HepG2 (cell line): ENCODE measurements around the gene BMP6. TPM values are rescaled to one million over a fixed set of nuclear protein-coding genes. Genes with fewer than 3 reads are reported as not detected.

Experiments used
- AHR ChIP-seq: IDR thresholded peaks from 2 replicates; pipeline ENCODE4 v1.6.1; 2018; ENCODE audit warnings: missing genetic modification reagents, missing compliant biosample characterization
- CCDC6 ChIP-seq: sonication (generic); formaldehyde crosslinking; IDR thresholded peaks from 2 replicates; pipeline ENCODE4 v1.8.1; 2022; ENCODE audit warnings: mild to moderate bottlenecking, missing genetic modification reagents, moderate library complexity
- CENPX ChIP-seq: sonication (generic); formaldehyde crosslinking; IDR thresholded peaks from 2 replicates; pipeline ENCODE4 v1.9.0; 2021; ENCODE audit warnings: mild to moderate bottlenecking, missing genetic modification reagents, moderate library complexity
- FOSL2 ChIP-seq: sonication (generic); formaldehyde crosslinking; IDR thresholded peaks from 2 replicates; pipeline ENCODE4 v1.4.0; 2020; ENCODE audit warnings: missing genetic modification reagents
- HINFP ChIP-seq: sonication (generic); formaldehyde crosslinking; IDR thresholded peaks from 2 replicates; pipeline ENCODE4 v1.4.0; 2020; ENCODE audit warnings: low read depth, mild to moderate bottlenecking, missing genetic modification reagents
- LRRFIP1 ChIP-seq: sonication (generic); formaldehyde crosslinking; conservative IDR thresholded peaks from 2 replicates; pipeline ENCODE4 v1.4.0; 2020; ENCODE audit warnings: missing genetic modification reagents
- PLRG1 ChIP-seq: fragments of 450-650 bp; conservative IDR thresholded peaks from 2 replicates; pipeline ENCODE4 v1.6.1; 2016
- RXRB ChIP-seq: IDR thresholded peaks from 2 replicates; pipeline ENCODE4 v1.6.1; 2016; ENCODE audit warnings: borderline replicate concordance, missing genetic modification reagents, missing compliant biosample characterization
- SOX13 ChIP-seq, 3 experiments: fragments of 450-650 bp in 1 of 3; sonication (generic) in 1 of 3; formaldehyde crosslinking in 1 of 3; IDR thresholded peaks in 2 of 3; conservative IDR thresholded peaks in 1 of 3; 2 replicates each; pipeline versions ENCODE4 v1.5.0 to v1.6.1; 2016 to 2020; ENCODE audit warnings: antibody characterized with exemption in 1 of 3, mild to moderate bottlenecking in 1 of 3, missing compliant biosample characterization in 1 of 3, missing genetic modification reagents in 1 of 3, moderate library complexity in 1 of 3
- SUZ12 ChIP-seq: fragments of 150-350 bp; IDR thresholded peaks from 2 replicates; pipeline ENCODE4 v1.6.1; 2014; ENCODE audit warnings: low read depth, low read length
- TEAD2 ChIP-seq: sonication (generic); formaldehyde crosslinking; IDR thresholded peaks from 2 replicates; pipeline ENCODE4 v1.9.0; 2021; ENCODE audit warnings: missing genetic modification reagents
- TFE3 ChIP-seq: IDR thresholded peaks from 2 replicates; pipeline ENCODE4 v1.6.1; 2016
- TRIM24 ChIP-seq: sonication (generic); formaldehyde crosslinking; IDR thresholded peaks from 2 replicates; pipeline ENCODE4 v1.8.0; 2022; ENCODE audit warnings: mild to moderate bottlenecking, missing genetic modification reagents
- XBP1 ChIP-seq: sonication (generic); formaldehyde crosslinking; IDR thresholded peaks from 2 replicates; pipeline ENCODE4 v1.5.0; 2020; ENCODE audit warnings: missing genetic modification reagents
- ZBTB1 ChIP-seq: sonication (generic); formaldehyde crosslinking; IDR thresholded peaks from 2 replicates; pipeline ENCODE4 v1.4.0; 2020; ENCODE audit warnings: missing genetic modification reagents, borderline replicate concordance
- ZC3H4 ChIP-seq: sonication (generic); formaldehyde crosslinking; IDR thresholded peaks from 2 replicates; pipeline ENCODE4 v1.4.0; 2020; ENCODE audit warnings: missing genetic modification reagents, borderline replicate concordance
- ZFP36 ChIP-seq: fragments of 150-350 bp; IDR thresholded peaks from 2 replicates; pipeline ENCODE4 v1.6.1; 2018; ENCODE audit warnings: borderline replicate concordance, low read length, low read depth; ENCODE audit not compliant: partially characterized antibody
- ZFP36L2 ChIP-seq: sonication (generic); formaldehyde crosslinking; IDR thresholded peaks from 2 replicates; pipeline ENCODE4 v1.4.0; 2020; ENCODE audit warnings: missing genetic modification reagents
- ZKSCAN1 ChIP-seq: fragments of 150-350 bp; IDR thresholded peaks from 2 replicates; pipeline ENCODE4 v1.6.1; 2014; ENCODE audit warnings: low read length
- ZNF230 ChIP-seq: sonication (generic); formaldehyde crosslinking; IDR thresholded peaks from 2 replicates; pipeline ENCODE4 v1.4.0; 2020; ENCODE audit warnings: mild to moderate bottlenecking, missing genetic modification reagents
- ZNF768 ChIP-seq: sonication (generic); formaldehyde crosslinking; IDR thresholded peaks from 2 replicates; pipeline ENCODE4 v1.4.0; 2020; ENCODE audit warnings: missing genetic modification reagents
- ZSCAN12 ChIP-seq: sonication (generic); formaldehyde crosslinking; IDR thresholded peaks from 2 replicates; pipeline ENCODE4 v1.9.0; 2021; ENCODE audit warnings: mild to moderate bottlenecking, missing genetic modification reagents
- ZSCAN20 ChIP-seq: sonication (generic); formaldehyde crosslinking; IDR thresholded peaks from 2 replicates; pipeline ENCODE4 v1.4.0; 2020; ENCODE audit warnings: missing genetic modification reagents, mild to moderate bottlenecking, borderline replicate concordance
- polyA plus RNA-seq, 8 experiments: library from polyadenylated mRNA; depleted of rRNA in 3 of 8; stranded (reverse) in 7 of 8; unstranded in 1 of 8; fragments of >200 nt; fragmentation: Illumina TruSeq in 4 of 8; extraction: Trizol in 4 of 8; gene quantifications; 2 replicates each; pipeline versions ENCODE4 v1.2.1 to v1.2.3, GENCODE V29; 2011 to 2016; ENCODE audit warnings: low read depth in 4 of 8, missing spikeins in 1 of 8, mixed read lengths in 1 of 8; ENCODE audit not compliant: insufficient read depth in 1 of 8
- total RNA-seq, 5 experiments: library from RNA; depleted of rRNA; stranded (reverse); fragments of >200 nt; fragmentation: Illumina TruSeq; extraction: Trizol; gene quantifications; 2 replicates each; pipeline ENCODE4 v1.2.3, GENCODE V29; 2016; ENCODE audit warnings: low read depth in 1 of 5

The BMP6 gene
- total and polyA plus RNA-seq, 2 of the 13 experiments (the other 11 are each of a cell fraction or from before 2014, with no cell fraction given): 0.09 to 0.18 TPM

GRCh38 chr6:7697820-7698623, 27.9 kb upstream of the BMP6 start (continued):
- TF ChIP-seq XBP1 (CRISPR knock-in tag) (no peak), ZSCAN12 (CRISPR knock-in tag) (no peak), SUZ12 (no peak), ZFP36L2 (CRISPR knock-in tag) (no peak), ZC3H4 (CRISPR knock-in tag) (no peak), ZNF230 (CRISPR knock-in tag) (no peak; the same call in 1 of the 2 replicates), TEAD2 (no peak), ZNF768 (CRISPR knock-in tag) (peak; percentile 49; the same call in 1 of the 2 replicates), TFE3 (CRISPR knock-in tag) (peak; percentile 47; the same call in 1 of the 2 replicates), ZKSCAN1 (no peak), PLRG1 (no peak), AHR (CRISPR knock-in tag) (no peak), HINFP (CRISPR knock-in tag) (no peak), ZFP36 (peak; percentile 76), CCDC6 (peak; percentile 50; the same call in 1 of the 2 replicates), RXRB (CRISPR knock-in tag) (peak; percentile 69; the same call in 1 of the 2 replicates), SOX13 (IDR thresholded peaks at IDR 0.05) (no peak), SOX13 (CRISPR knock-in tag; conservative IDR thresholded peaks at IDR 0.05 in 1 of 2, IDR thresholded peaks at IDR 0.05 in 1 of 2) (peak in 1 of 2 experiments; percentile 70; a peak in 2 of 4 replicates), ZBTB1 (no peak), TRIM24 (CRISPR knock-in tag) (no peak), ZSCAN20 (CRISPR knock-in tag) (no peak), CENPX (CRISPR knock-in tag) (no peak), FOSL2 (CRISPR knock-in tag) (peak; percentile 94), LRRFIP1 (CRISPR knock-in tag) (no peak)
